Activated B cell treated with CpG ODN at 0.5 μM for 24 hours (primary cell): ENCODE results near the gene IQSEC1. TPM values are rescaled to one million over a fixed set of nuclear protein-coding genes. Genes with fewer than 3 reads are reported as not detected.

Source experiments
- ATAC-seq: fragments of 200-7000 bp; cut with Tn5 transposase; one replicate; pipeline ENCODE4 v1.10.0; 2021; ENCODE audit warnings: low read depth, mild to moderate bottlenecking, moderate library complexity
- CTCF ChIA-PET: fragments of 350-600 bp; sonication (Branson Sonifier 250); formaldehyde crosslinking; loops from one replicate; lab custom pipeline; 2021; ENCODE audit warnings: antibody characterized with exemption; lab: Charles Lee
- POLR2A ChIA-PET: fragments of 350-600 bp; sonication (Branson Sonifier 250); formaldehyde crosslinking; loops from one replicate; lab custom pipeline; 2021; ENCODE audit warnings: antibody characterized with exemption; lab: Charles Lee
- DNase-seq: peaks from one replicate; pipeline ENCODE4 v3.0.0; 2022
- H3K27ac Mint-ChIP-seq: one replicate; pipeline ENCODE4 v1.8.0; 2020; ENCODE audit warnings: mixed read lengths
- H3K27me3 Mint-ChIP-seq: one replicate; pipeline ENCODE4 v1.8.0; 2021; ENCODE audit warnings: mixed read lengths
- H3K36me3 Mint-ChIP-seq: one replicate; pipeline ENCODE4 v1.8.0; 2021; ENCODE audit warnings: low read depth, mixed read lengths
- H3K4me1 Mint-ChIP-seq: one replicate; pipeline ENCODE4 v1.8.0; 2021; ENCODE audit warnings: mixed read lengths
- H3K4me3 Mint-ChIP-seq: one replicate; pipeline ENCODE4 v1.8.0; 2020; ENCODE audit warnings: mild to moderate bottlenecking, mixed read lengths
- H3K9me3 Mint-ChIP-seq: one replicate; pipeline ENCODE4 v1.8.0; 2020; ENCODE audit warnings: mixed read lengths
- CTCF ChIP-seq: fragments of 200-600 bp; IDR thresholded peaks from one replicate; pipeline ENCODE4 v1.8.0; 2022; ENCODE audit warnings: antibody characterized with exemption, mild to moderate bottlenecking
- intact Hi-C: fragments of 100-400 bp; cut with micrococcal nuclease; formaldehyde crosslinking; loops from one replicate; pipeline ENCODE4 v1.15.1; 2024
- total RNA-seq: library from RNA; stranded (reverse); gene quantifications from 2 replicates; pipeline ENCODE4 v1.2.3, GENCODE V29; 2022

The IQSEC1 gene
- total RNA-seq, 1 donor from 2014 or later: 296 TPM

- H3K36me3 Mint-ChIP-seq: peaks cover 51% of the 10 kb centered on the region
- TF ChIP-seq CTCF: no peak
- no peaks in the 10 kb centered on the region for H3K27me3 Mint-ChIP-seq
- ATAC-seq (no peak), DNase-seq (no peak)
- peaks cover 98% of the 10 kb centered on the region for H3K4me1 Mint-ChIP-seq
- H3K4me3 Mint-ChIP-seq: peak overlapping the region; percentile 67
- intact Hi-C loops: no loop called here
- CTCF ChIA-PET: interaction anchor here (1.6 to 2.6 kb wide), 3 partner anchors 9 to 18 kb away, joined by 5 to 12 read pairs (median 6); no protein-coding TSS in a partner anchor
- H3K27ac Mint-ChIP-seq: peak overlapping the region; percentile 95
- no peaks in the 10 kb centered on the region for H3K9me3 Mint-ChIP-seq
- POLR2A ChIA-PET: interaction anchor here (2.7 to 18.4 kb wide), 6 partner anchors 8 to 73 kb away, joined by 12 to 465 read pairs (median 43); partner anchors contain the start of gene IQSEC1
These were observed 59.7 kb downstream of the IQSEC1 start for GRCh38 chr3:13013566-13013965.

- intact Hi-C loops: no loop called here
- ChIA-PET POLR2A (interaction anchor here (0.9 to 18.4 kb wide), 9 partner anchors 9 to 171 kb away, joined by 3 to 465 read pairs (median 17); partner anchors contain the start of gene IQSEC1), CTCF (interaction anchor here (0.9 to 2.6 kb wide), 6 partner anchors 9 to 34 kb away, joined by 3 to 12 read pairs (median 6); no protein-coding TSS in a partner anchor)
- Mint-ChIP-seq H3K36me3 (peaks cover 55% of the 10 kb centered on the region), H3K4me3 (peak overlapping the region; percentile 67), H3K27me3 (no peaks in the 10 kb centered on the region), H3K9me3 (no peaks in the 10 kb centered on the region), H3K4me1 (peaks cover 98% of the 10 kb centered on the region), H3K27ac (peak overlapping the region; percentile 95)
- DNase-seq: no peak
- no peak for ATAC-seq
- no peak for TF ChIP-seq CTCF
These were observed 60.1 kb downstream of the IQSEC1 start for GRCh38 chr3:13013151-13013561.

GRCh38 chr3:13012221-13012691 is 61.0 kb downstream of the IQSEC1 start:
- intact Hi-C loops: loop anchor here (1.0 kb wide), 1 partner anchor 10 kb away; no protein-coding TSS in a partner anchor
- DNase-seq (no peak), ATAC-seq (peak; percentile 36)
- Mint-ChIP-seq H3K9me3 (no peaks in the 10 kb centered on the region), H3K4me3 (peak overlapping the region; percentile 87), H3K27ac (peak overlapping the region; percentile 95), H3K36me3 (peaks cover 55% of the 10 kb centered on the region), H3K4me1 (peaks cover 98% of the 10 kb centered on the region), H3K27me3 (no peaks in the 10 kb centered on the region)
- CTCF ChIA-PET: interaction anchor here (0.9 to 2.6 kb wide), 8 partner anchors 9 to 80 kb away, joined by 3 to 12 read pairs (median 6); no protein-coding TSS in a partner anchor
- POLR2A ChIA-PET: interaction anchor here (0.6 to 18.4 kb wide), 19 partner anchors 10 to 1936 kb away, joined by 3 to 465 read pairs (median 5); partner anchors contain the start of gene IQSEC1
- TF ChIP-seq CTCF: no peak

- Mint-ChIP-seq H3K27ac (peak overlapping the region; percentile 95), H3K27me3 (no peaks in the 10 kb centered on the region), H3K9me3 (no peaks in the 10 kb centered on the region), H3K4me1 (peaks cover 98% of the 10 kb centered on the region), H3K4me3 (peak overlapping the region; percentile 87), H3K36me3 (peaks cover 54% of the 10 kb centered on the region)
- intact Hi-C loops: loop anchor here (1.0 kb wide), 3 partner anchors 9 to 16 kb away; no protein-coding TSS in a partner anchor
- no peak for TF ChIP-seq CTCF
- ChIA-PET POLR2A (interaction anchor here (0.6 to 18.4 kb wide), 17 partner anchors 10 to 1937 kb away, joined by 3 to 465 read pairs (median 7); partner anchors contain the start of gene IQSEC1), CTCF (interaction anchor here (1.5 to 4.8 kb wide), 8 partner anchors 8 to 80 kb away, joined by 3 to 18 read pairs (median 8); no protein-coding TSS in a partner anchor)
- ATAC-seq (peak; percentile 35), DNase-seq (peak; percentile 63)
These were observed 61.5 kb downstream of the IQSEC1 start for GRCh38 chr3:13011573-13012220.
